ENCODE results near the gene ANKRD18A.

ANKRD18A gene

DNA sequence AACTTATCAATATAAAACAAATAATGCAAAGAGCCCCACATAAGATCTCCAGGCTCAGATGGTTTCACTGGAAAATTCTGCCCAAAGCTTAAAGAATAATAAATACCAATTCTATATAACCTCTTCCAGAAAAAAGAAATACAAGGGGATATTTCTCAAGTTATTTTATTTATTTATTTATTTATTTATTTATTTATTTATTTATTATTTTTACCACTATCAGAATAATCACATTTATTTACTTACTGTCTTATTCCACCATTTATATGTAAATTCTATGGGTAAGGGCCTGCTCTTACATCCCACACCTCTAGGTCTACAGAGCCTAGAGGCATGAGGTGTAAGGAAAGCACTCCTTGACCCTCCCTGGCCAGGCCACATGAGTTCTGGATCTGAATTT lies 91.1 kb downstream of the ANKRD18A start:
- DNase-seq (ENCODE audit: low spot score) = no peak

DNA sequence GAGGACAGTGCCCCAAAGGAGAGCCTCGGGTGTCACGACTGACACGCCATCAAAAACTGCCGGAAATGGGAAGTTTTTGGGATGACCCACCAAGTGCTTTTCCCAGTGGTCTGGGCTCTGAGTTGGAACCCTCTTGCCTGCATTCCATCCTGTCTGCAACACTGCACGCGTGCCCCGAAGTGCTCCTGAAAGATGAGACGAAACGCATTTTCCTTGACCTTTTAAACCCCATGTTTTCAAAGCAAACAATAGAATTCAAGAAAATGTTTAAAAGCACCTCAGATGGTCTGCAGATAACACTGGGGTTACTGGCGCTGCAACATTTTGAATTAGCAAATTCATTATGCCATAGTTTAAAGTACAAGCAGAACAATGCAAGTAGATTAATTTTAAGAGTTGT lies 92.9 kb downstream of the ANKRD18A start:
- no peak for DNase-seq (ENCODE audit: low spot score)

DNA sequence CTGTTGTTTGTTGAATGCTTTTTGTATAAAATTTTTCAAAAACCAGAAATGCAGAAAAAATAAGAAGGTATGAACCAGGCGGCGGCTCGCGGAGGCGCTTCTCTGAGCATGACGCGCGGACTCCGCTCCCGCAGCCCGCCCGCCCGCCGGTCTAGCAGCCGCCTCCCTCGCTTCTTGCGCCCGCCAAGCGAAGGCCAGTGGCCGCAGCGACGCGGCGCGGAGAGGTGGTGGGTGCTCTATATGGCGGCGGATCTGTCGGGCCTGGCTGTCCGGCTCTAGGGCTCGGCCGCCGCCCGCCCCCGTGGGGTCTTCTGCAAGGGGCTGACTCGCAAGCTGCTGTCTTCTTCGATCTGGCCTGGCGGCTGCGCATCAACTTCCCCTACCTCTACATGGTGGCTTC lies 93.8 kb downstream of the ANKRD18A start:
- DNase-seq (ENCODE audit: low spot score) = no peak

DNA sequence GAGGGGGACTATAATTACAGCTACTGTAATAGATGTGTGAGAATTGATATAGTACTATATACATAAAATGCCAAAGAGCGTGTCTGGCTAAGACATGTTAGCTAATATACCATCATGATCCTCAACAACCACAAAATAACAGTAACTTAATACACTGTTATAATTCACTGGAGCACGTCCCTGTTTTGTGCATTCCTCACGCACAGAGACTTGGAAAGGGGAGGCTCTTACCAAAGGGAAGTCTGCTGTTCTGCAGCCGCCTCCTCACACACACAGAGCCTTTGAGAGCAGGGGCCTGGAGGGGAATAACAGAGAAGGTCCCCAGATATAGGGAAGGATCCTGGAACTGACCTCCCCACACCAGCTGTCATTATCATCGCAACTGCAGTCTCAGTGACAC lies 97.3 kb downstream of the ANKRD18A start:
- DNase-seq (ENCODE audit: low spot score) = no peak

DNA sequence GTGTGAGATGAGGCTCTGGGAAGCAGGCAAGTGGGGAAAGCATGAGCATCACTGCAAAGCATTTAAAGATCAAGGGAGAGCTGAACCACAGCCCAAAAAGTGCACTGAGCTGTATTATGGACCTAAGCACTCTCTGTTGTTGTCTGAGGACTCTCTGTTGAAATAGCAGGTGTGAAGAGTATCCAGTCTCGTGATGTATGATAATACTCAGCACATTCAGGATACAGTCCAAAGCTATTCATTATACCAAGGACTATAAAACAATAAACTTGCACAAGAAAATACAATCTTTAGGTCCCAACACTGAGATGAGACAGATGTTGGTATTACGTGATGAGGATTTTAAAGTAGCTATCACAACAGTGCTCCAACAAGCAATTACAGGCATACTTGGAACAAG lies 98.6 kb downstream of the ANKRD18A start:
- DNase-seq (ENCODE audit: low spot score) = no peak

Measured in Ammon's horn (tissue), 1 donor.